Epidermal melanocyte (primary cell): ENCODE results near the gene SCGB3A2.

Source experiments
- DNase-seq: peaks from one replicate; pipeline ENCODE4 v3.0.0; 2011; ENCODE audit warnings: low spot score; ENCODE audit not compliant: insufficient read length

SCGB3A2 gene

DNA sequence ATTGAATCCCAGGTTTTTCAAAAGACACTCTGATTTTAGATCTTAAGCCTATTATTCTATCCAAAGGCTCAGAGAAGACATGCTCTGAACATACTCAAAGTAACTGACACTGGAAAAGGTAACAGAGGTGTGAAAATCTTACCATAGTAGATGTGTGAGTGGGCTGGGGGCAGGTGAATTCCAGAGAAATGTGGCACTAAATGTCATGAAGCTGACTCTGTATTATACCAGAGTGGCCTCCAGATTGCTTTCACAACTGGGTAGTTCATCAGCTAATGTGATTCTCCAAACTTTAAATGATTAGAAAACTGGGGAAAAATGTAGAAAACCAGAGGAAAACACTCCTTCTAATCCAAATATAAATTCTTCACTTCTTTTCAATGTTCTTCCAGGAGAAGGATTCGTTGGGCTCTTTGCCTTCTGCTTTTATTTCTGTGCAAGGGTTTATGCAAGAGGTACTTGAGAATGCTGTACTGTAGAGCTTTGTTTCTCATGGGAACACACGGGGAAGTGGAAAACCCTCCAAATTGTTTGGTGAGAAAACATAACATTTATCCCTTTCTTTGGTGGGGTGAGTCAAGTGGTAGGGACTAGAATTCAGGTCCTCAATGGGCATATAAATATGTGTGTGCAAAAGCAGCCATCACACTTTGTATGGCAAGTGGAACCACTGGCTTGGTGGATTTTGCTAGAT is at the start of gene SCGB3A2:
SCGB3A2 (plus strand) TSS at position 646 of the 694 bp plus-strand sequence. CDS start 93 bp downstream, outside the sequence.
- DNase-seq = no peak

DNA sequence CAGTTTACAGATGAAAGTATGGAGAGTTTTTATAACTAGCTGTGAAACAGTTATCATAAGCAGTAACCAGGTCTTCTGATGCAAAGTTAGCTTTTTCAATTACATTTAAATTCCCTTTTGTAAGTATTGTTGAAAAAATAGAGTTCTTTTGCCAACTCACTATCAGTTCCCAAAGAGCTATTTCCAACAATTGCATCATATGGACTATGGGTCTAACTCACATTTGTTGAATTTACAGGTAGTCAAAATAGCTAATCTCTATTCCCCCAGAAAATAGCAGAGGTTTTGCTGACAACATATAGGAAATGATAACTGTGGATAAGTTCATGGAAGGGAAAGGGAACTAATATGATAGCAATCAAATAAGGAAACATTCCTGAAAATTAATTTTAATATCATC is 48.5 kb upstream of the SCGB3A2 start:
- no peak for DNase-seq

DNA sequence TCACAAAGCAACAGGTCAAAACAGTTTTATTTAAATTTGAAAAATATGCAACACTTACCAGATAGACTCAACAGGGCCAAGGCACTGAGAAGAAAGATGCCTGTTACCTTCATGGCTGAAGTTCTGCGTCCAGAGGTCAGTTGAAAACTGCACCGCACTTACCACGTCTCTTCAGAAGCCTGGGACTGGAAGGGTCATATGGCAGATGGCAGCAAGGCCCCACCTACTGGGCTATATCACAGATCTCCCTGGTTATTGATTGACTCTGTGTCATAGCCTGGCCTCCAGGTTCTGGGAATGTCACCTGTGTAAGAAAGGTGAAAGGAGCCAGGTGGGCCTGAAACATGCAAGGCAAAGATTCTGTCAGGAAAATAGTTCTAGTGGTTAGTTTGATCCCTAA is 47.0 kb upstream of the SCGB3A2 start, which contains the start of gene SPINK1:
SPINK1 (minus strand) TSS at position 207 of the 400 bp plus-strand sequence; CDS start at position 113, 94 bp downstream.
- no peak for DNase-seq

DNA sequence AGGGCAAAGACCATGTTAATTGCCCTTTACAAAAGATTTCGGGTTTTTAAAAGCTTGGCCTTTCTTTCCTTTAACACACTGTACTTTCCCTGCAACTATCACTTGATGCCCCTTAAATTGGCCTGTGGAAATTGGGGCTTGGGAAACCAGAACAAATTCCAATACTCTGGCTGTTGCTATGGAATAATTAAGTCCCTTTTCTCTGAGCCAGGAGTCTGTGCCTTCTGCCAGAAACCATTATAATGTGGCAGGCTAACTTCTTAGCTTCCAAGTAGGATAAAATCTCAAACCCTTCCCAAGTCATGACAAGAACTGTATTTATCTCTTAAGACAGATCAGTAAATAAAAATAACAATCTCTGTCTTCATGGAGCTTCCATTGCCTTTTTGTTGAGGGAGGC is 46.0 kb upstream of the SCGB3A2 start:
- DNase-seq = no peak

- DNase-seq = no peak
Measured at GRCh38 chr5:147835386-147835798, 43.1 kb upstream of the SCGB3A2 start.

DNA sequence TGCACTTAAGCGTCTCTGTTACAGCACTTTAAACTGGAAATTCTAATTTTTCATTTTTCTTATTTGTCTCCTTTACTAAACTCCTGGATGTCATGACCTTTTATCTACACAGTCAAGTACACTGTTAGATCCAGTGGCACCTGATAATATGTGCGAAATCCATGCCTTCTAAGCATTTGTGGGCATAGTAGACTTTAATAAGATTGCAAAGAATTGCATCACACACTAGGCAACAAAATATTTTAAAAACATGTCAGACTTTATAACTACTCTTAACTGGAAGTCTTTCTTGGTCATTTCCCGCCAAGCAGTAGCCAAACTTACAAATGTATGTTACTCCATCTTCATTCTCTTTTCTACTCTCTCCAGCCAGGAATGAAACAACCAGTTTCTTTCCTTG is 42.1 kb upstream of the SCGB3A2 start:
- no peak for DNase-seq

DNA sequence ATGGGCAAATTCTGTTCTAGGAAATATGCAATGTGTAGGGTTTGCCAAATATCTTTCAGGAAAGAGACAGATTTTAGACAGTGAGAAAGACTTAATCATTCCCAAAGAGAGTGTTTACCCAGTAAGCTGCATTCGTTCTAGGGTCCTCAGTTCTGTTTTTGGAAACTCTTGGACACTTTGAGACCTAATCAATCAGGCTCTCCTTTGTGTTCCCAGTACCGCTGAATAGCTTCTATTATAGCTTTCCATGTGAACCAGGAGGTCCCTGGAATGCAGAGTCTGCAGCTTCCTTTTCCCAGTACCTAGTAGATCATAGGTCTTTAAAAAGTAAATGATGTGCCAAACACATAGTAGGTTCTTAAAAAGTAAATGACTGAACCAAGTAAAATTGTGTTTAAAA is 35.6 kb upstream of the SCGB3A2 start:
- no peak for DNase-seq

DNA sequence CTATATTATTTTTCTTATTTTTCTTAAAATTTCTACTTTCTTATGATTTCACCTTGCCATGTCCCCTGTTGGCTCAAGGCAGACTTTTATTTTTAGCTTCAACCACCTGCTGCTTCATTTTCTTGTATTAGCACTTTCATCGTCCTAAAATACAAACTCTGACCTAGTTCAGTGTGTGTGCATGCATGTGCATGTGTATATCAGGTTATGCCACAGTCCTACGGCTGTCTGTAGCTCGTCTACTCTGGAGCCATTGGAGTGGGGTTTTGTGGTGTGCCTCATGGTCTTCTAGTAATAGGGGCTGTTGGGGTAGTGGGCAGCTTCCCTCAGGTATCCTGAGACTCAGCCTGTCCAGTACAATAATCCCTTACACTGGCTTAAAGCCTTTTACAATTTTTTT is 33.7 kb upstream of the SCGB3A2 start:
- no peak for DNase-seq

DNA sequence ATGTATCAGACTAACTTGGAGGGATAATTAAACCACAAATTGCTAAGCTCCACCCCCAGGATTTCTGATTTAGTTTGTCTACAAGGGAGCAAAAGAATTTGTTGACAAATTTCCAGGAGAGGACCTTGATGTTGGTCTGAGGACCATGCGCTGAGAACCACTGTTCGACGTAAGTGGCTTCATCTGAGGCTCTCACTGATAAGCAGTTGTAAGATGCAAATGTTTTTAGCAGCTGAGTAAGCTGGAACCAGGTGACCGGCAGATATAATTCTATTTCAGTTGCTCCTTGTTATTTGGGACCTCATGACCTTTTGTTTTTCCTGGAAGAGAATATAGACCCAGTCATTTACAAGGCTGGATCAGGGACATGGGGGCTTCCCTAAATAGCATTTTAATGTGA is 32.9 kb upstream of the SCGB3A2 start:
- no peak for DNase-seq

DNA sequence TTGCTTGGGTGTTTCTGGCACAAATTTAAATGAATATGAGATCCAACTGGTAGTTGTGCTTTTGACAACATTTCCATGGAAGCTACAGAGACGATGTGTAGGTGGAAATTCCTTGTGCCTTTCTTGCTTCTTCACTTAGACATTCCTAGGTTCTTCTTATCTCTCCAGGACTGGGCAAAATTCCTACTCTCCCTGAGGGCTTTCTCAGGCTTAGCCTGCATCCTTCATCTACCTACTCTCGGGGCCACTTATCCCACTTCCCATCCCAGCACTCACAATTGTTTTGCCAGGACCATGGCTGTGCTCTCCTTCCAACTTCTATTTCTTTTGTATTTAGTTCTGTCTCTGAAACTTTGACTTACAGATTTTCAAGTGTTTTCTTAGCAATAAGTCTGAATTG is 29.3 kb upstream of the SCGB3A2 start:
- DNase-seq = no peak

GRCh38 chr5:147851578-147851977 is 26.9 kb upstream of the SCGB3A2 start:
- no peak for DNase-seq

- no peak for DNase-seq
Measured at GRCh38 chr5:147852365-147852764, 26.1 kb upstream of the SCGB3A2 start.

DNA sequence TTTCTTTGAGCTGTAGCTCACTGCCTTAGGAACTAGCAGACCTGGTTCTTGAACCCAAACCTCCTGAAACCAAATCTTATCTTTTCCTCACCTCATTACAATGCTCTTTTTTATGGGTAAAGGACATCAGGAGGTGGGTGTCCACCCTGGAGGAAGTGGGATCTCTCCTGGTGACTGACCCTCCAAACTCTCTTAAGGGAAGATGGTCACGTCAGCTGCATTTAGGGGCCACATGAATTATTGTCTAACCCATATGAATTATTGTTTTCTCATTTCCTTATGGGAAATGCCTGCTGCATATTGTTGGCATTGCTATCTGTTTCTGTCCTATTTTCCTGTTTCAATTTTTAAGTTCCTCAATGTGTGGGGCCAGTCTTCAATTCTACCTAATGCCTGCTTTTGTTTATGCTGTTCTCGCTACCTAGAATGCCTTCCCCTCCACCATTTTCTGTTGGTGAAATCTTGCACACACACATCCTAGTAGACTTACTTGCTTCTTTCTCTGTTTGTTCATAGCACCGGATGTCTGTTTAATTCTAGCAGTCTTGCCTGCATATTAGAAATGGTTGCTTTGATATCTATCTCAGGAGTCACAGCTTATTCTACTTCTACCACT is 25.0 kb upstream of the SCGB3A2 start:
- no peak for DNase-seq

GRCh38 chr5:147854331-147854730 is 24.2 kb upstream of the SCGB3A2 start:
- DNase-seq = no peak

DNA sequence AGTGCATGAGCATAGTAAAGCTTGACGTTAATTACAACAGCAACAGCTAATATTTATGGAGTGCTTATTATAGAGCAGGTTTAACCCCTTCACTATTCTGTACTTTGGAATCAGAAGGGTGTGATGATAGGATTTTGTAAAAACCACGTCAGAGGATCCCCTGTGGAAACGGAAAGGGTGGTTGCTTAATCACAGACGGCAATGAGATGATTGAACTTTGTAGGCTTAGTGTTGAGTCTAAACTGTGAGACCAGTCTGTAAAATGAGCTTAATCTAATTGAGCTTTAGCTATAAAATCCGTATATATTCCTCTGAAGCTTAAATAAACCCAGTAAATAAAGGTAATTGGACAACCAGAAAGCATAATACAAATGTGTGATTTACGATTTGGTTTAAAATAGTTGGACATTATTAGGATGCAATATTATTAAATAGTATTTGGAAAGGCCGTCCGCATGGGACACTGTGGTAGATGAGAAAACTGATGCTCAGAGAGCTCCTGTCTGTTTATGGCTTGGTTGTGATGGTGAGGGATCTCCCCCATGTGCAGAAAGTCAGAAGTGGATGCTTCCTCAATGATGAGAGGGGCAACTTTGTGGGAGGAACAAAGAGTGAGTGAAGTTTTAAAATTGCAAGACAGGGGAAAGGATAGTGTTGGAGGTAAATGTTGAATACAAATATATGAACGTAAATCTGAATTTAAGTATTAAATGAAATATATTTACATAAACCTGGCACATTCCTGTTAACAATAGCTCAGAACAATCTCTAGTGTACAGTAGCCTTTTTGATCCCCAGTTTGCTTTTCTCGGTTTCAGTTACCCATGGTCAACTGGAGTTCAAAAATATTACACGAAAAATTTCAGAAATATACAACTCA is 23.4 kb upstream of the SCGB3A2 start:
- no peak for DNase-seq

DNA sequence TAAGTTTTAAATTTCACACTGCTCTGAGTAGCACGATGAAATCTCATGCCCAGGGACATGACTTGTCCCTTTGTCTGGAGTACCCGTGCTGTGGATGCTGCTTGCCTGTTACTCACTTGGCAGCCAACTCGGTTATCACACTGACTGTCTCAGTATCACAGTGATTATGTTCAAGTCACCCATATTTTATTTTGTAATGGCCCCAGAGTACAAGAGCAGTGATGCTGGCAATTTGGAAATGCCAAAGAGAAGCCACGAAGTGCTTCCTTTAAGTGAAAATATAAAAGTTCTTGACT is 22.8 kb upstream of the SCGB3A2 start:
- no peak for DNase-seq

DNA sequence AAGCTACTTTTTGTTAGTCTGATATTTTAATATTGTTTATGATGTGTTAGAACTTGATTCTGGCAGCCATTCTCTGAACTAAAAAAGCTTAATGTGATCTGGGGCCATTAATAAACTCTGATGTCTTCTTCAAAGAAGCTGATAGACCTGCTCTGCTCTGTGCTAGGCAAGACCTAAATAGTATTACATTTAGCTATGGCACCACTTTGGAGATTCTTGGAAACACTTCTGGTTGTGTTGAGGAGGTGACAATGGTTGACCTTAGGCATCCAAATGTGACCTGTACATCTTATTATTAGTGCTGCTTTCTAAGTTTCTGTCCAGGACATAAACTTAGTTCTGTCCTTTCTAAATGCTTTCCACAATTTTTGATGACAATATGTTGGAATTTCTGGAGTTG is 21.7 kb upstream of the SCGB3A2 start:
- DNase-seq = no peak

- peak; percentile 49 for DNase-seq
Measured at GRCh38 chr5:147857302-147858129, 21.0 kb upstream of the SCGB3A2 start.

GRCh38 chr5:147858565-147858964 is 19.9 kb upstream of the SCGB3A2 start:
- DNase-seq = no peak

DNA sequence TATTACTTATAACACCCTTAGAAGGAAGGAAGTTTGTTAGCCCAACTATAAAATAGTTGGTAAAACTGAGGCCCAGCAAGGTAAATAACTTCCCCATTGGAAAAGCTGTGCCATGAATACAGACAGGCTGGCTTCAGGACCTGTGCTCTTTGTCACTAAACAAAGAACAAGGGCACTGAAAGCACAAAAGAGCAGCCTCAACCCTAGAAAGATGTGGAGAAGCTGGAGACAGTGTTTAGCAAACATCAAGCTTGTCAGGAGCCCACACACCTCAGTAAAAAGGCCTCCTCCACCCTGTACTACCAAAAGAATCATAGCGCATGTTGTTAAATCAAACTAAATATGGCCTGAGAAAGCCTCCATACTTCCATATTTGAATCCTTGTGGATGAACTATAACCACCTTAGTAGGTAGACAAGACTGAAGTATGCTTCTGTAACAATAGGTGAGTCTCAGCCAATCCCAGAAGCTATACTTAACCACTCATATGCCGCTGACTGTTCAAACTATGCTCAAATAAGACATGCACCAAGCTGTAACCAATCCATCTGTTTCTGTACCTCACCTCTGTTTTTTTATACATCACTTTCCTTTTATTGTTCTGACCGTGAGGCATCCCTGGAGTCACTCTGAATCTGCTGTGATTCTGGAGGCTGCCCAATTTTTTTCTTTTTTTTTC is 18.4 kb upstream of the SCGB3A2 start:
- no peak for DNase-seq

DNA sequence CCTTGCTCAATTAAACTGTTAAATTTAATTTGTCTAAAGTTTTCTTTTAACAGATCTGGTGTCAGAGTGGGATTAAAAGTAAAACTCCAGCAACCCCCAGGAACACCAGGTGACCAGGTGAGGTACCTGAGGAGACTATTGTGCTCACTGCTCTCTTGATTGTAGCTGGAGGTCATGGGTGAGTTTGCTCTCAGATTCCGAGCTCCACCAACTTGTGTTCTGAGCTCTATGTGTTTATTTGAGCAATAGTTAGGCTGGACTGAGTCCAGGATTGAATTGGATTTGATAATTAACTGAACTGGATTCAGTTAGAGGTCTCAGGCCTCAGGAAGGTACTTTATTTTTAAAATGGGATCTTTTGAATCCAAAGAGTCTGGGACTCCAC is 17.9 kb upstream of the SCGB3A2 start:
- no peak for DNase-seq
